SKM-1 (cell line): Measurements from ENCODE around the gene RABGAP1L.
"Not testable (repeated sequence)": the region's sequence is repeated elsewhere in the genome, so short reads cannot be mapped to it uniquely, and the experiment has no call there.

ENCODE experiments used
- DNase-seq: peaks from one replicate; lab custom pipeline; 2025; ENCODE audit not compliant: unreplicated experiment; lab: John Stamatoyannopoulos, UW

The RABGAP1L gene

DNA sequence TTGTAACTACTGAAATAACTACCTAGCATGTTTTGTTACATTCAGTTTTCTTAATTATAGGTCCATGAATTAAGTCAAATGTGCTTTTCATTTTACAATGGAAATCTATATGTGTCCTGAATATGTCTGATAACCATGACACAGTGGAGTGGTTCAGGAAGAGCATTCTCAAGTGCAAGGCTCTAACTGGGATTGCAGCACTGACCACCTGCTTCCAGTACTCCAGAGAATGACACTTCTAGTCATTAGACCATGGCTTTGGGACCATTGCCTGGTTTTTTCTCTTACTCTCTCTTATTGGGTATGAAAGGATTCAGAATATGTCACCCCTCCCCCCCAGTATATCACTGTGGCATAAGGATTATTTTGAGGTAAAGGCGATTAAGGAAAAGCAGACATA is 635.5 kb downstream of the RABGAP1L start:
- DNase-seq = no peak

GRCh38 chr1:174795806-174796205 is 636.5 kb downstream of the RABGAP1L start:
- no peak for DNase-seq

DNA sequence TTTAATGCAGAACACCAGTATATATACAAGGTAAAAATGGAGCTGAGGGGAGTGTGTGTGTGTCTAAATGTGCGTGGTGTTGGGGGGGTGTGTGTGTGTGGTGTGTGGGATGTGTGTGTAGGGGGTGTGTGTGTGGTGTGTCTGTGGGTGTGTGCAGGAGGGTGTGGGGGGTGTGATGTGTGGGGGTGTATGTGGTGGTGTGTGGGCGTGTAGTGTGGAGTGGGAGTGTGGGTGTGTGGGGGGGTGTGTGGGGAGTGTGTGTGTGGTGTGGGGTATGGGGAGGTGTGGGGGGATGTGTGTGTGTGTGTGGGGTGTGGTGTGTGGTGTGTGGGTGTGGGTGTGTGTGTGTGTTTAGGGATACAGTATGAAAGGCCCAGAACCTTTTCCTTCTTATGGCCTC is 638.1 kb downstream of the RABGAP1L start:
- no peak for DNase-seq

DNA sequence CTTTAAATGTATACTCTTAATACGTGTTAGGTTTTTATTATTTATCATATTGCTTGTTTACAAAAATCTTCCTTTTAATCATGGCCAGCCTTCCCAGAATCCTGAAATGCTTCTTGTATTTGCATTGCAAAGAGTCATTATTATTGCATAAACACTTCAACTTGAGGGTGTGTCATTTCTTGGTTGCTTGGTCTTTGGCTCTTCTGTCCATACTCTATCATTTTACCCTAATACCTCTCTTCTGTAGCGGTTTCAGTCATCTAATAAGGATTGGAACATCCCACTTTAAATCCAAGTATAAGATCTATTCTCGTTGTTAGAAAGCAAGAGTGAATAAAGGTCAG is 639.8 kb downstream of the RABGAP1L start:
- no peak for DNase-seq

DNA sequence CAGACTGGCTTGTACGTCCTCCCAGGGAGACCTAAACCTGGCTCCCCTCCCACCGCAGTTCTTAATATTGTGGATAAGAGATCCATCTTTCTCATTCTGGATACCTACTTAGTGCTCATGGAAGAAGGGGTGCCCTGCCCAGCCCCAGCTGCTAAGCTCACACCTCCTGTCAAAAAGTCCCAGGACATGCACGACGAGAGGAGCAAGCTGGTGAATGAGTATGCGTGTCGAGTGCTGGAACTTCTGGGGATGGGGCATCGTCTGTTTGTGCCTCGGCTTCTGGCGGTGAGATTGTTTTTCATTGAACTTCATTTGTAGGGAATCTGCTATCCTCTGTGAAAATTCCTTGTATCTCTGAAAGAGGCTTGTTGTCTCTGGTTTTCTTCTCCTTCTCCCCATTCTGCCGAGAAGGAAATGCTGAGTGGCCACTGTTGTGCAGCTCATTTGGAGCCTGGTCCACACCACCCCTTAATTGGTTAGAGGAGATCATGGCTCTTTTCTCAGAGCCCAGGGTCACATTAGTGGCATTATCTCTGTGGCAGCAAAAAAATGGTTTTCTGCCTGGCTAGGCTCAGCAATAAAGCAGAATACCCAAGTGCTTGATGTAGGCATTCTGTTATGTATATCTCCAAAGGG is 641.0 kb downstream of the RABGAP1L start:
- no peak for DNase-seq

GRCh38 chr1:174800876-174801275 is 641.6 kb downstream of the RABGAP1L start:
- no peak for DNase-seq

GRCh38 chr1:174809755-174810280 is 650.5 kb downstream of the RABGAP1L start:
- no peak for DNase-seq

GRCh38 chr1:174812016-174812415 is 652.7 kb downstream of the RABGAP1L start:
- DNase-seq = no peak

GRCh38 chr1:174812656-174813055 is 653.3 kb downstream of the RABGAP1L start:
- DNase-seq = no peak

- DNase-seq = no peak
Observed at GRCh38 chr1:174815036-174815435, 655.7 kb downstream of the RABGAP1L start.

DNA sequence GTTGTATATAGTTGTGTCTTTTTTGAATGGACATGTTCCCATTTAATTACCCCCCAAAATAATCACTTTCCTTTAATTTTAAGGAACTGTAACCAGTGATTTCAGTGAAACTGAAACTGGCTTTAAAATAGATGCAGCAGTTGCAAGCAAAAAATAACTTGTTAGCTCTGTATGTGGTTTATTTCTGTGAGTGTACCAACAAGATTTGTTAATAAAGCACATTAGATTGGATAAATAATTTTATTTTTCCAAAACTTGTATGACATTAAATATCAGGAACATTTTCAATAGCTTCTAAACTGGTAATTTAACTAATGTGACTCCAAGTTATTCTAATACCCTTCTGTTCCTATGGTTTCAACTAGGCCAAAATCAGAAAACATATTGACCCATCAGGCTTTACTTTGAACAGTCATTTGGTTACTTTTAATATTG is 656.2 kb downstream of the RABGAP1L start:
- no peak for DNase-seq

DNA sequence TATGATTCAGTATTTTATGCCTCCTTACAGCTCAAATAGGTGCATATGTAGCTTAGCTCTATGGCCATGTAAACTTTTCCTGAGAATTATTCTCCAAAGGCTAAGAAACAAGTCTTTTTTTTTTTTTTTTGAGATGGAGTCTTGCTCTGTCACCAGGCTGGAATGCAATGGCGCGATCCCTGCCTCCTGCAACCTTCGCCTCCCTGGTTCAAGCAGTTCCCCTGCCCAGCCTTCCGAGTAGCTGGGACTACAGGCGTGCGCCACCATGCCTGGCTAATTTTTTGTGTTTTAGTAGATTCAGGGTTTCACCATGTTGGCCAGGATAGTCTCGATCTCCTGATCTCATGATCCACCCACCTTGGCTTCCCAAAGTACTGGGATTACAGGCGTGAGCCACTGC is 657.3 kb downstream of the RABGAP1L start:
- DNase-seq = not testable (repeated sequence)

GRCh38 chr1:174818014-174818616 is 658.8 kb downstream of the RABGAP1L start:
- DNase-seq = no peak

GRCh38 chr1:174818951-174819350 is 659.6 kb downstream of the RABGAP1L start:
- DNase-seq = no peak

DNA sequence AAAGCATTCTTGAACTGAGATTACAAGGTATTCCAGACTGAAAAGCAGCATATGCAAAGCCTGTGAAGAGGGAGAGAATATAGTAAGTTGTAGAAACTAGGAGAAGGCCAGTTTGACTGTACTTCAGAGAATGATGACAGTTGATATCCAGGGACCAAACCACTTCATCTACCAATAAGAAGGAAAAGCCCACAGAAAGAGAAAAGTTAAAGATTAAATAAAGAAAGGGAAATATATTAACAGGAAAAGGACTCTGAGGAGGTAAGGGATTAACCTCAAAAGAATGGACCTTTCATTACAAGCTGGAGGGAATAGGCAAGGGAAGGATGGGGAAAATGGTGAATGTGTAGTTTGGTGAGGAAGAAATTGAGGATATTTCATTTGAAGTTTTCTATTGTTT is 660.3 kb downstream of the RABGAP1L start:
- DNase-seq = no peak

GRCh38 chr1:174825127-174825526 is 665.8 kb downstream of the RABGAP1L start:
- no peak for DNase-seq

DNA sequence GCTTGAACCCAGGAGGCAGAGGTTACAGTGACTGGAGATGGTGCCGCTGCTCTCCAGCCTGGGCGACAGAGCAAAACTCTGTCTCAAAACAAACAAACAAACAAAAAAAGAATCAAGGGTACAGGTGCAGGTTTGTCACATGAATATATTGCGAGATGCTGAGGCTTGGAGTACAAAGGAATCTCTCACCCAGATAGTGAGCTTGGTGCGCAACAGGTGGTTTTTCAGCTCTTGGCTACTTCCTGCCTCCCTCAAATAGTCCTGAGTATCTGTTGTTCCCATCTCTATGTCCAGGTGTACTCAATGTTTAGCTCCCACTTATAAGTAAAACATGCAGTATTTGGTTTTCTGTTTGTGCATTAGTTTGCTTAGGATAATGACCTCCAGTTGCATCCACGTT is 666.5 kb downstream of the RABGAP1L start:
- no peak for DNase-seq

DNA sequence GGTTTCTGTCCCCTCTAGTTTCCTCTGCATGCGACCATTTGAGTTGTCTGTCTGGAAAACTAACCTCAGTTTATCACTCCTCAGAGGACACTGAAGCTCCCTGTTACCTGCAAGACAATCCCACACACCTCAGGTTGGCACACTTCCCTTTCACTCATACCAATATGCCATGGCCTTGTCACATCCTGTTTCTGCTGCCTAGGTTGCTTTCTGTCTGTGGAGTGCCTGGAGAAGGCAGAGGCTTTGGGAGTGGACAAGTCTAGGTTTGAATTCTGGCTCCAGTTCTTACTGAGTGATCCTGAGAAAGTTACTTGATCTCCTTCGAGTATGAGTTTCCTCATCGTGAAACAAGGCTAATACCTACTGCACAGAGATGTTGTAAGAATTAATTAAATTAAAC is 668.9 kb downstream of the RABGAP1L start:
- no peak for DNase-seq

GRCh38 chr1:174829990-174830389 is 670.7 kb downstream of the RABGAP1L start:
- no peak for DNase-seq

GRCh38 chr1:174836543-174836942 is 677.2 kb downstream of the RABGAP1L start:
- no peak for DNase-seq

GRCh38 chr1:174837386-174837785 is 678.1 kb downstream of the RABGAP1L start:
- DNase-seq = no peak

- DNase-seq = no peak
Observed at GRCh38 chr1:174839211-174839610, 679.9 kb downstream of the RABGAP1L start.

DNA sequence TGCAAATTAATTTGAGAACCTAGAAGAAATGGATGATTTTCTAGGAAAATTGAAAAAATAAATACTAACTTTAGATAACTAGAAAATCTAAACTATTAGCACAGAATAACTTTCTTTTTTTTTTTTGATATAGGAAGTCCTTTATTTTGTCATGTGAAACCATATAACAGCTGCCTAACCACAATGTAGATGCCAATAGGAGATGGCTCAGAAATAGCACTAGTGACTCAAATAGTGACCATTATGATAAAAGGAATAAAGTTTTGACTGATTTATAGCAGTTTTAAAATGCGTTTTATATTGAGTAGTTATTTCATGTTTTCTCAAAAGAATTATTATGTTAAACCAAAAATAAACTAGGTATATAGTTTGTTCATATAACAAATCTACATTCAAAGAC is 682.4 kb downstream of the RABGAP1L start:
- DNase-seq = no peak
